ENCODE results near the gene ALPK3.
A peak's percentile ranks its signal among the peaks of the same experiment; 100 is the strongest.
"Not testable (repeated sequence)": the region's sequence is repeated elsewhere in the genome, so short reads cannot be mapped to it uniquely, and the experiment has no call there.

Gene ALPK3

DNA sequence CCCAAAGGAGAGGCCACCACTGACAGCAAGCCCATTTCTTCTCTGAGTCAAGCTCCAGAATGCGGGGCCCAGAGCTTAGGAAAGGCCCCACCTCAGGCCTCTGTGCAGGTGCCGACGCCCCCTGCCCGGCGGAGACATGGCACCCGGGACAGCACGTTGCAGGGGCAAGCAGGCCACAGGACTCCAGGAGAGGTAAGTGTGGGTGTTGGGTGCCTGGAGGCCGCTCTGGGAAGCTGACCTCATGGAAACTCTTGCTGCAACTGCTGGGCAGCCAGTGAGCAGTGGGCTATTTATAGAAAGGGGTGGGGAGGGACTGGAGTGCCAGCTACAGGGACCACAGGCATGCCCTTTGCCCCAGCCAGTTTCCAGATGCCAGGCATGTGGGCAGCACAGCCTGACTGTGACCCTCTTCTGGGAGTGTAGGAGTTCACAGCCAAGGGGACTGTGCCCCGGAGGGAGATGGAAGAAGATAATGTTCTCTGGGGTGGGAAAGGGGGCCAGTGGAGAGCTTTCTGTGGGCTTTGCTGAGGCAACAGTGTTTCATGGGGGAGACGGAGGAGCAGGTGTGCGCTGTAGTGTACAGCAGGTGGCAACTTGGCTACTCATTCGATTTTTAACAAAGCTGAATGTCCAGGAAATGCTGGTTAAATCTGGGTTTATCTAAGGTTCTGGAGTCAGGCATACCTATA lies 23.7 kb downstream of the ALPK3 start:
- DNase-seq (ENCODE audit: insufficient read length, low spot score) (no peak), FAIRE-seq (no peak)

DNA sequence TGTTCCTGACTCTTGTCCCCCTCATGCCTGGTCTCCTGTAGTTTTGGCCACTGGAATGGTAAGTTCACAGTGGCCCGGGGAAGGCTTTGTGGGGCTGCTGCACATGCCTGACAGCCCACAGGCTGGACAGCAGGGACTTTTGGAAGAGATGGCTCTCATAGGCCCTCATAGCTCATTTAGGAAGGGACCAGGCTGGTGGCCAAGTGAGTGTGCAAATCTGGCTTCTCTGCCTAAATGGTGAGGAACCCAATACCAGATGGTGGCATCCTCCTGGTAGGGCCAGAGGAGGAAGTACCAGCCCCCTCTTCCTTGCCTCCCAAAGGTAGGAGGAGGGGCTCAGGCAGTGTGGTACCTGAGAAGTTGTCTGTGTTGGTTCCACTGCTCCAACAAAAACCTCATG lies 25.6 kb downstream of the ALPK3 start:
- no peak for FAIRE-seq

DNA sequence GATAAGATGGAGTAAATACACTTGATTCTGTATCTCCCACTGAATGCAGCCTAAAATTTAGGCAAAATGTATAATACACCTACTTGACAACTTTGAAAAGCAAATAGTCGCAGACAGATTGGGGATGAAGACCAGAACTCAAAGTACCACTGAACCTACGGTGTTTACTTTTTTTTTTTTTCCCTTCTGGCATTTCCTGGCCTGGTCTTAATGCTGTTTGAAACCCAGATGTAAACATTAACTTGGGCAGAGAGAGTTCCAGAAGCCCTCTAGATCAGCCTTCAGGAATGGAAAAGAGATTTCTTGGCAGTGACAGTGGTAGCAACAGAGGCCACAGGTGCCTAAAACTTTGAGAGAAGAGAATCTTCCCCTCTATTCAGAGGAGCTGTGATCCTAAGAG lies 27.8 kb downstream of the ALPK3 start:
- no peak for DNase-seq (ENCODE audit: insufficient read length, low spot score)
- no peak for FAIRE-seq

More for the DNA sequence above, 25.6 kb downstream of the ALPK3 start:
- DNase-seq (ENCODE audit: insufficient read length, low spot score) = no peak

GRCh38 chr15:84845631-84846030 lies 28.5 kb downstream of the ALPK3 start:
- not testable (repeated sequence) for FAIRE-seq
- DNase-seq (ENCODE audit: insufficient read length, low spot score) = peak; percentile 31

- DNase-seq (ENCODE audit: insufficient read length, low spot score) = no peak
- no peak for FAIRE-seq
Observed at GRCh38 chr15:84846269-84846668, 29.1 kb downstream of the ALPK3 start.

DNA sequence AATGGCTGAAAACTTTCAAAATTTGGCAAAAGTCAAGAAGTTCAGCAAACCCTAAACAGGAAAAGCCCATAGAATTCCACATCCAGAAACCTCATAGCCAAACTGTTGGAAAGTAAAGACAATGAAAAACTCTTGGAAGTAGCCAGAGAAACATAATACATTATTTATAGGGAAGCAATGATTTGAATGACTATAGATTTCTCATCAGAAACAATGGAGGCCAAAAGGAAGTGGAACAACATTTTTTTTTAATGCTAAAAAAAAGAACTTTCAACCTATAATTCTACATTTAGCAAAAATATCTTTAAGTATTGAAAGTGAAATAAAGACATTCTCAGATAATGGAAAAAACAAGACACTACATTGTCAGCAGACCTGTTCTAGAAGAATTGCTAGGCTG lies 30.2 kb downstream of the ALPK3 start:
- FAIRE-seq (no peak), DNase-seq (ENCODE audit: insufficient read length, low spot score) (no peak)

DNA sequence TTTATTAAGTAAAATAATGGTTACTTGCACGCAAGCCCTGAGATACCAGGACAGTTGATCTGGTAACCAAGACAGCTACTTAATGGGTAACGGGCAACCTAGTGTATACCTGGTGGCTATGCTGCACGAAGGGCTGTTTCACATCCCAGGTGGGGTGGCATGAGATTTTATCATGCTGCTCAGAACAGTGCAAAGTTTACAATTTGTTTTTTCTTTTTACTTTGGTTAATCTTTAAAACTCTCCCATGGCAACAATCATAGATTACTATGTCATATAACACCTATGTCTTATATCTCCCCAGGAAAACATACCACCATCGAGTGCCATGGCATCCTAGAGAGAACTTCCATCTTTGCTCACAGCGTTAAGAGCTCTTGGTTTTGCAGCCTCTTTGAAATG lies 35.1 kb downstream of the ALPK3 start:
- DNase-seq (ENCODE audit: insufficient read length, low spot score) = no peak

GRCh38 chr15:84855136-84855535 lies 38.0 kb downstream of the ALPK3 start:
- DNase-seq (ENCODE audit: insufficient read length, low spot score) (no peak), FAIRE-seq (no peak)

More for the DNA sequence above, 35.1 kb downstream of the ALPK3 start:
- FAIRE-seq = no peak

GRCh38 chr15:84855765-84856164 lies 38.6 kb downstream of the ALPK3 start:
- DNase-seq (ENCODE audit: insufficient read length, low spot score) (no peak), FAIRE-seq (no peak)

DNA sequence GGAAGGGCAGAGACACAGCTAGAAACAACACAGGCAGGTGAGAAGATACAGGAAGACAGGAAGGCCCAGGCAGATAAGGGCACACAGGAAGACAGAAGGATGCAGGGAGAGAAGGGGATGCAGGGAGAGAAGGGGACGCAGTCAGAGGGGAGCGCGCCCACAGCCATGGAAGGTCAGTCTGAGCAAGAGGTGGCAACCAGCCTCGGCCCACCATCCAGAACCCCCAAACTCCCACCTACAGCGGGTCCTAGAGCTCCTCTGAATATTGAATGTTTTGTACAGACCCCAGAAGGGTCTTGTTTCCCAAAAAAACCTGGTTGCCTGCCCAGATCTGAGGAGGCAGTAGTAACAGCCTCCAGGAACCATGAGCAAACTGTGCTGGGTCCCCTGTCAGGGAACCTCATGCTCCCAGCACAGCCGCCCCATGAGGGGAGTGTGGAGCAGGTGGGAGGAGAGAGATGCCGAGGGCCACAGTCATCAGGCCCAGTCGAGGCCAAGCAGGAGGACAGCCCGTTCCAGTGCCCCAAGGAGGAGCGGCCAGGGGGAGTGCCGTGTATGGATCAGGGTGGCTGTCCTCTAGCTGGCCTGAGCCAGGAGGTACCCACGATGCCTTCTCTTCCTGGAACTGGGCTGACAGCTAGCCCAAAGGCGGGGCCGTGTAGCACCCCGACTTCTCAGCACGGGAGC lies 39.7 kb downstream of the ALPK3 start:
- DNase-seq (ENCODE audit: insufficient read length, low spot score) (no peak), FAIRE-seq (no peak)

GRCh38 chr15:84857418-84858004 lies 40.4 kb downstream of the ALPK3 start:
- DNase-seq (ENCODE audit: insufficient read length, low spot score) (no peak), FAIRE-seq (no peak)

DNA sequence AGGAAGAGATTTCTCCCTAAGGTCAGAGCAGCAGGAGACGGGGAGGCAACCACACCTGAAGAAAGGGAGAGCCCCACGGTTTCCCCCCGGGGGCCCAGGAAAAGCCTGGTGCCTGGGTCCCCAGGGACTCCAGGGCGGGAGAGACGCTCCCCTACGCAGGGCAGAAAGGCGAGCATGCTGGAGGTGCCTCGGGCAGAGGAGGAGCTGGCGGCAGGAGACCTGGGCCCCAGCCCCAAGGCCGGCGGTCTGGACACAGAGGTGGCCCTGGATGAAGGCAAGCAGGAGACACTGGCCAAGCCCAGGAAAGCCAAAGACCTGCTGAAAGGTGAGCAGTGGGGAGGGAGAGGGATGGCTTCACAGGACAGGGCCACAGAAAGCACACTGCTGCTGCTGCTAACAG lies 41.1 kb downstream of the ALPK3 start:
- no peak for FAIRE-seq
- DNase-seq (ENCODE audit: insufficient read length, low spot score) = no peak

DNA sequence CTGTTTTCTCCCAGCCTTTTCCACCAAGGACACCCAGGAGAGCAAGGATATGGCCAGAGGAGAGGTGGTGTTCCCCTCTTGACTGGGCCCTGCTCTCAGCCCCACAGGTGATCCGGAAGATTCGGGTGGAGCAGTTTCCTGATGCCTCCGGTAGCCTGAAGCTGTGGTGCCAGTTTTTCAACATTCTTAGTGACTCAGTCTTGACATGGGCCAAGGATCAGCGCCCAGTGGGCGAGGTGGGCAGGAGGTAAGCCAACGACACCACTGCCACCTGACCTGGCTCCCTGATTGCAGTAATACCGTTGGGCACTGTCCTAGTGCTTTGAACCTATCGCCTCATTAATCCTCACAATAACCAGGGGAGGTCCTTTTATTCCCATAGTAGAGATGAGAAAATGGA lies 42.0 kb downstream of the ALPK3 start:
- FAIRE-seq (no peak), DNase-seq (ENCODE audit: insufficient read length, low spot score) (no peak)

DNA sequence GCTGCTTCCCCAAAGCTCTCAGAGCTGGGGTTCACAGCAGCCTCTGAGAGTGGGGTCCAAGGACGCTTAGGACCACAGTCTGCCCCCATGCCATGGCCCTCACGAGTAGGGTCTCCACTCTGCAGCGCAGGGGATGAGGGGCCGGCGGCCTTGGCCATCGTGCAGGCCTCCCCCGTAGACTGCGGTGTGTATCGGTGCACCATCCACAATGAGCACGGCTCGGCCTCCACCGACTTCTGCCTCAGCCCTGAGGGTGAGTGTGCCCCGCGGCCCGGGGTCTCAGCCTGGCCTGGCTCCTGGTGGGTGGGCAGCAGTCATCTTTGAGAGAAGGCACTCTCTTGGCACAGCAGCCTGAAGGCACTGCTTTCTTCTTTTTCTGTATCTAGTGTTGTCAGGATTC lies 42.5 kb downstream of the ALPK3 start:
- no peak for FAIRE-seq

GRCh38 chr15:84861781-84862180 lies 44.6 kb downstream of the ALPK3 start:
- DNase-seq (ENCODE audit: insufficient read length, low spot score) = no peak
- no peak for FAIRE-seq

More for the DNA sequence above, 42.5 kb downstream of the ALPK3 start:
- no peak for DNase-seq (ENCODE audit: insufficient read length, low spot score)

DNA sequence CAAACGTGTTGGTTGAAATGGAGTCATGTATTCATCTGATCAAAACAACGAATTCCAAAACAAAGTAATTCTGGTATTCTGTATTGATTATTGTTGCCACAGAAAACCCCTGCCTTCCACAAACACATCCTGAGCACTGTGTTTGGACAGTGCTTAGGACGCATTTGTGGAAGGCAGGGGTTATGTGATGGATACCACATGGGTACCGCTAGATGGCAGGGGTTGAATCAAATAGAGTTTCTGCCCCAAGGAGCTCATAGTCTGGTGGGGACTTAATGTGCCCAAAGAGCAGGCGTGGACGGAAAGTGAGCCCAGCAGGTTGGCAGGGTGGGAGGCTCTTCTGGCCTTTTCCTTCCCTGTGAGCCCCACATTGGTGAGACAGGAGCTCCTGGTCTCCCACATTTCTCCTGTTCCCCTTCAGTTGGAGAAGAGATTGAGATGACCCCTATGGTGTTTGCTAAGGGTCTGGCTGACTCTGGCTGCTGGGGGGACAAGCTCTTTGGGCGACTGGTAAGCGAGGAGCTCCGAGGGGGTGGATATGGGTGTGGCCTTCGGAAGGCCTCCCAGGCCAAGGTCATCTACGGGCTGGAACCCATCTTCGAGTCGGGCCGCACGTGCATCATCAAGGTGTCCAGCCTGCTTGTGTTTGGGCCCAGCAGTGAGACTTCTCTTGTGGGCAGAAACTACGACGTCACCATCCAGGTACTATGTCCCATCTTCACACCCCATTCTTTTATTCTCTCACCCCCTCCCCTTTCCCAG lies 45.2 kb downstream of the ALPK3 start:
- FAIRE-seq (no peak), DNase-seq (ENCODE audit: insufficient read length, low spot score) (no peak)

DNA sequence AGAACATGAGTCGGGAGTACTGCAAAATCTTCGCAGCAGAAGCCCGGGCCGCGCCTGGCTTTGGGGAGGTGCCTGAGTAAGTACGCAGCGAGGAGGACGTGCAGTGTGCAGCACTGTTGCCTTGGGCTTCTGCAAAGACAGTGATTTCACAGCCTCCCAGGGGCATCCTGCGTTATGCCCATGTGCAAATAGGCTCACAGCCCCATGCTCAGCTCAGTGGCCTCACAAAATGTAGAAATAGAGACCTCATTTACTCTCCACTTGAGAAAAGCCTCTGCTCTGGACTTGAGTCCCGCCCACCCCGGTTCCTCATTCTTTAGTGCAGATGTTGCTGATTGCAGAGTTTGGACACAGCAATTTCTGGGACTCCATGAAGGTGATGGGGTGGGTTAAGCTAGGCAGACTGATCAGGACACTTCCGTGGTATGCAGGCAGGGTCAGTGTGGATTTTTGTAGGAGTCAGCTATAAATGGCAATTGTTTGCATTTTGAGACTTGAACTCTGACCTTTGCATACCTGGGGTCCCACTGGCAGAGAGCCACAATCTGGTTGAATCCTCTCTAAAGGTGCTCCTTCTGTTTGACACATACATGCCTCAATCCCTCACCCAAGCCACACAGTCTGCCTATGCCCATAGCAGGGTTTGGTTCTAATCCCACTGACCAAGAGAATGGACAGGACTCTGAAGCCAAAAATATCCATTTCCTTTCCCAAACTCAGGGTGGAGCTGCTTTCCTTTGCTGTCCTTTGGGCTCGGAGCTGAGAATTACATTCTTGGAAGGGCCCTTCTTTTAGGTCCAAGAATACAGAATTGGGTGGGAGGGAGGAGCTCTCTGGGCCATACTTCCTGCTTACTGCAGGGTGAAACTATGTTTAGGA lies 46.6 kb downstream of the ALPK3 start:
- FAIRE-seq = no peak

GRCh38 chr15:84864444-84864795 lies 47.3 kb downstream of the ALPK3 start:
- FAIRE-seq (no peak), DNase-seq (ENCODE audit: insufficient read length, low spot score) (no peak)

More for the DNA sequence above, 46.6 kb downstream of the ALPK3 start:
- no peak for DNase-seq (ENCODE audit: insufficient read length, low spot score)

- FAIRE-seq = no peak
- no peak for DNase-seq (ENCODE audit: insufficient read length, low spot score)
Observed at GRCh38 chr15:84865074-84865569, 48.0 kb downstream of the ALPK3 start.
